C4-2B (cell line): ENCODE measurements around the gene ATF3.

Experiments used
- H3K27ac ChIP-seq: fragments of 450-650 bp; 2 replicates; pipeline ENCODE4 v1.5.1; 2017
- CTCF ChIP-seq: fragments of 450-650 bp; conservative IDR thresholded peaks from 2 replicates; pipeline ENCODE4 v1.5.1; 2017; ENCODE audit warnings: mild to moderate bottlenecking
- ZFX ChIP-seq: fragments of 450-650 bp; IDR thresholded peaks from 2 replicates; pipeline ENCODE4 v1.6.1; 2017

The ATF3 gene

GRCh38 chr1:212582291-212582690, 26.3 kb upstream of the ATF3 start:
- TF ChIP-seq ZFX (no peak), CTCF (no peak)
- H3K27ac ChIP-seq = no peak overlapping the region

- H3K27ac ChIP-seq = no peak overlapping the region
These were observed 25.5 kb upstream of the ATF3 start for GRCh38 chr1:212582808-212583615.

GRCh38 chr1:212583643-212584042, 24.9 kb upstream of the ATF3 start:
- H3K27ac ChIP-seq = no peak overlapping the region
- TF ChIP-seq ZFX (no peak), CTCF (no peak)

More at GRCh38 chr1:212582808-212583615, 25.5 kb upstream of the ATF3 start:
- no peak for TF ChIP-seq ZFX
- no peak for TF ChIP-seq CTCF

GRCh38 chr1:212584092-212584886, 24.3 kb upstream of the ATF3 start:
- no peak for TF ChIP-seq ZFX
- TF ChIP-seq CTCF = no peak
- no peak overlapping the region for H3K27ac ChIP-seq

GRCh38 chr1:212585210-212585609, 23.4 kb upstream of the ATF3 start:
- no peak overlapping the region for H3K27ac ChIP-seq

GRCh38 chr1:212586206-212587015, 22.1 kb upstream of the ATF3 start:
- TF ChIP-seq CTCF = no peak
- TF ChIP-seq ZFX = no peak
- no peak overlapping the region for H3K27ac ChIP-seq

More at GRCh38 chr1:212585210-212585609, 23.4 kb upstream of the ATF3 start:
- TF ChIP-seq ZFX = no peak
- no peak for TF ChIP-seq CTCF
